Posterior vena cava (tissue), 2 donors: ENCODE results near the gene C1orf74. TPM values are rescaled to one million over a fixed set of nuclear protein-coding genes. Genes with fewer than 3 reads are reported as not detected.

Source experiments
- DNase-seq: peaks from one replicate; pipeline ENCODE4 v3.0.0-alpha.2; 2020; ENCODE audit warnings: low spot score
- intact Hi-C, 2 donors: fragments of 100-400 bp; cut with DNase I; formaldehyde crosslinking; loops; one replicate each; pipeline versions ENCODE4 v1.14.1 to v1.14.2; 2022 to 2023
- total RNA-seq, 2 donors: library from RNA; stranded (reverse); fragmentation: NEBNext Ultra II Directional; extraction: Animal tissue kit (Norgen Biotek cat#: 25700); gene quantifications; one replicate each; pipeline ENCODE4 v1.2.1, GENCODE V29; 2021
- donor health status: DM: yes; HTN: yes; CAD: no.
- donor health status: DM: yes; HTN: yes; CAD: no.

Gene C1orf74
- total RNA-seq, 2 donors from 2014 or later: 1.1 to 1.3 TPM

GRCh38 chr1:209778102-209778501, 6.3 kb downstream of the C1orf74 start:
- DNase-seq: no peak
- intact Hi-C loops: no loop called here

GRCh38 chr1:209777587-209777986, 6.8 kb downstream of the C1orf74 start:
- no peak for DNase-seq
- intact Hi-C loops: no loop called here

- intact Hi-C loops: no loop called here
- DNase-seq: no peak
These were observed 8.7 kb downstream of the C1orf74 start for GRCh38 chr1:209775678-209776077.

- no peak for DNase-seq
- intact Hi-C loops: no loop called here
These were observed 9.8 kb downstream of the C1orf74 start for GRCh38 chr1:209774592-209774991.

GRCh38 chr1:209772126-209772525, 12.2 kb downstream of the C1orf74 start:
- no peak for DNase-seq
- intact Hi-C loops: no loop called here

- no peak for DNase-seq
- intact Hi-C loops: no loop called here
These were observed 13.5 kb downstream of the C1orf74 start for GRCh38 chr1:209770636-209771415.

GRCh38 chr1:209769971-209770370, 14.4 kb downstream of the C1orf74 start:
- DNase-seq: no peak
- intact Hi-C loops: no loop called here

GRCh38 chr1:209769171-209769904, 15.0 kb downstream of the C1orf74 start:
- intact Hi-C loops: no loop called here

GRCh38 chr1:209768354-209768774, 16.0 kb downstream of the C1orf74 start:
- DNase-seq: no peak
- intact Hi-C loops: no loop called here

More at GRCh38 chr1:209769171-209769904, 15.0 kb downstream of the C1orf74 start:
- peak; percentile 90 for DNase-seq

- no peak for DNase-seq
- intact Hi-C loops: no loop called here
These were observed 16.7 kb downstream of the C1orf74 start for GRCh38 chr1:209767706-209768105.

GRCh38 chr1:209767096-209767495, 17.3 kb downstream of the C1orf74 start:
- intact Hi-C loops: no loop called here
- DNase-seq: no peak

- intact Hi-C loops: no loop called here
- no peak for DNase-seq
These were observed 18.3 kb downstream of the C1orf74 start for GRCh38 chr1:209766051-209766450.

GRCh38 chr1:209761011-209761635, 23.2 kb downstream of the C1orf74 start:
- no peak for DNase-seq
- intact Hi-C loops: no loop called here

- intact Hi-C loops: no loop called here
- DNase-seq: no peak
These were observed 24.5 kb downstream of the C1orf74 start for GRCh38 chr1:209759829-209760359.

GRCh38 chr1:209758400-209758799, 26.0 kb downstream of the C1orf74 start:
- intact Hi-C loops: no loop called here
- DNase-seq: no peak

- intact Hi-C loops: no loop called here
- no peak for DNase-seq
These were observed 27.5 kb downstream of the C1orf74 start for GRCh38 chr1:209756615-209757445.

- no peak for DNase-seq
- intact Hi-C loops: no loop called here
These were observed 28.3 kb downstream of the C1orf74 start, which contains the start of gene TRAF3IP3 for GRCh38 chr1:209755926-209756614. TRAF3IP3 (plus strand) TSS chr1:209756053; CDS start chr1:209760040, 3,987 bp downstream.

- intact Hi-C loops: no loop called here
- no peak for DNase-seq
These were observed 29.1 kb downstream of the C1orf74 start for GRCh38 chr1:209755256-209755655.
